ENCODE data around the gene PDE1A. TPM values are rescaled to one million over a fixed set of nuclear protein-coding genes. Genes with fewer than 3 reads are reported as not detected.

PDE1A gene
- total RNA-seq, 1 donor from 2014 or later = not detected

GRCh38 chr2:182365855-182366254 lies 61.0 kb downstream of the PDE1A start:
- Mint-ChIP-seq H3K4me3 (no peak overlapping the region), H3K27me3 (ENCODE audit: insufficient read depth) (no peaks in the 10 kb centered on the region), H3K9me3 (no peaks in the 10 kb centered on the region), H3K4me1 (ENCODE audit: low read depth) (no peaks in the 10 kb centered on the region), H3K36me3 (ENCODE audit: low read depth) (no peaks in the 10 kb centered on the region), H3K27ac (no peak overlapping the region)
- intact Hi-C loops (cut with micrococcal nuclease) = no loop called here
- no peak for DNase-seq (ENCODE audit: low spot score)

GRCh38 chr2:182361477-182361876 lies 65.4 kb downstream of the PDE1A start:
- no peak overlapping the region for H3K27ac Mint-ChIP-seq
- H3K36me3 Mint-ChIP-seq (ENCODE audit: low read depth) = no peaks in the 10 kb centered on the region
- intact Hi-C loops (cut with micrococcal nuclease) = no loop called here
- H3K4me1 Mint-ChIP-seq (ENCODE audit: low read depth) = no peaks in the 10 kb centered on the region
- no peak for DNase-seq (ENCODE audit: low spot score)
- H3K9me3 Mint-ChIP-seq = no peaks in the 10 kb centered on the region
- no peak overlapping the region for H3K4me3 Mint-ChIP-seq
- H3K27me3 Mint-ChIP-seq (ENCODE audit: insufficient read depth) = no peaks in the 10 kb centered on the region

DNA sequence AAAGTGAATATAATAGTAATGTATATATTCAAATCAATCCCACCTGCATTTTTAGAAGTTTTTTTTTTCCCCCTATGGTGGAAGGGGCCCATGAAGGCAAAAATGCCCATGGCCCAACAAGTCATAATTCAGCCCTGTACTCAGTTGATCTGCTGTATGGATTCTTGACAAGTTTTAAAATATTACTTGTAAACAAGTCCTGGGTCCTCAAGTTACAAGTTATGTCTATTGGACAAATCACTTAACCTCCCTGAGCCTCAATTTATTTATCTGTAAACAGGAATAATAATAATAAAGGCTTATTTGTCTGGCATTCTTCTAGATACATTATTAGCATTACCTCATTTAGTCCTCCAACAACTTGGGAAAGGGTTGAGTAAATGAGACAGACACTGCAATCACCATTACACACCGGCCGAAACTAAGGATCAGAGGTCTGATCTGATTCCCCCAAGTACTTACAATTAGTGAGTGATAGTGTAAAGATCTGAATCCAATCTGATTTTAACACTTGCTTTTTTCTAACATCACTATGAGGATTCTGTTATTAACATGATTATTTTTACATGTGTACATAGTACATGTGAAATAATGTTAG lies 66.1 kb downstream of the PDE1A start:
- Mint-ChIP-seq H3K27ac (no peak overlapping the region), H3K36me3 (ENCODE audit: low read depth) (no peaks in the 10 kb centered on the region), H3K4me1 (ENCODE audit: low read depth) (no peaks in the 10 kb centered on the region), H3K4me3 (no peak overlapping the region), H3K9me3 (no peaks in the 10 kb centered on the region), H3K27me3 (ENCODE audit: insufficient read depth) (no peaks in the 10 kb centered on the region)
- intact Hi-C loops (cut with micrococcal nuclease) = no loop called here
- no peak for DNase-seq (ENCODE audit: low spot score)

DNA sequence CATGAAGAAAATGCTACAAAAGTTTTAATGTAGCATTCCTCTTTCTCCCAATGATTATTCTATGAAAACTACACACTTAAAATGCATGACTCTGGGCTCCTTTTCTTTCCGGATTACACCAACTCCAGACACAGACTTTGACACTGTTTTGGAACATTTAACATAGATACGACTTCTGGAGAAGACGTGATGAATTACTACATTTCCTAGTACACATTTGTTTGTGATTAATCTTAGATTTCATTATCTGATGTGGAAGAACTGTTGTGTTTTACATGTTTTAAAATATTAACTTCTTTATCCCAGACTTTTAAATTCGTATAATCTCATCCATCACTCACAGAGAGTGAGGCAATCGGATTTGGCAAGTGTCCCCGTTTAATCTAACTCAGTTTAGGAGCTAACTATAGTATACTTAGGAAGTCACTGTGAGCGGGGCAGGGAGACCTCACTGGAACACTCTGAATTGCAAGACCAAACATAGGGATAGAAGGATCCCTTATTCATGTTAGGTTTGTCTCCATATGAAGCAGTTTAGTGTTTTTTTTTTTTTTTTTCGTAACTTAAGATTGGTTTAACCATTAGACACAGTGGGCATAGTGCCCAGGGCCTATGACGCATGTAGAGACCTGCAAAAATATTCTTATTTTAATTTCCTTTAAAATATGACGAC lies 66.7 kb downstream of the PDE1A start:
- no peak for DNase-seq (ENCODE audit: low spot score)
- Mint-ChIP-seq H3K27ac (no peak overlapping the region), H3K4me1 (ENCODE audit: low read depth) (no peaks in the 10 kb centered on the region), H3K4me3 (no peak overlapping the region), H3K36me3 (ENCODE audit: low read depth) (no peaks in the 10 kb centered on the region), H3K9me3 (no peaks in the 10 kb centered on the region), H3K27me3 (ENCODE audit: insufficient read depth) (no peaks in the 10 kb centered on the region)
- intact Hi-C loops (cut with micrococcal nuclease) = no loop called here

DNA sequence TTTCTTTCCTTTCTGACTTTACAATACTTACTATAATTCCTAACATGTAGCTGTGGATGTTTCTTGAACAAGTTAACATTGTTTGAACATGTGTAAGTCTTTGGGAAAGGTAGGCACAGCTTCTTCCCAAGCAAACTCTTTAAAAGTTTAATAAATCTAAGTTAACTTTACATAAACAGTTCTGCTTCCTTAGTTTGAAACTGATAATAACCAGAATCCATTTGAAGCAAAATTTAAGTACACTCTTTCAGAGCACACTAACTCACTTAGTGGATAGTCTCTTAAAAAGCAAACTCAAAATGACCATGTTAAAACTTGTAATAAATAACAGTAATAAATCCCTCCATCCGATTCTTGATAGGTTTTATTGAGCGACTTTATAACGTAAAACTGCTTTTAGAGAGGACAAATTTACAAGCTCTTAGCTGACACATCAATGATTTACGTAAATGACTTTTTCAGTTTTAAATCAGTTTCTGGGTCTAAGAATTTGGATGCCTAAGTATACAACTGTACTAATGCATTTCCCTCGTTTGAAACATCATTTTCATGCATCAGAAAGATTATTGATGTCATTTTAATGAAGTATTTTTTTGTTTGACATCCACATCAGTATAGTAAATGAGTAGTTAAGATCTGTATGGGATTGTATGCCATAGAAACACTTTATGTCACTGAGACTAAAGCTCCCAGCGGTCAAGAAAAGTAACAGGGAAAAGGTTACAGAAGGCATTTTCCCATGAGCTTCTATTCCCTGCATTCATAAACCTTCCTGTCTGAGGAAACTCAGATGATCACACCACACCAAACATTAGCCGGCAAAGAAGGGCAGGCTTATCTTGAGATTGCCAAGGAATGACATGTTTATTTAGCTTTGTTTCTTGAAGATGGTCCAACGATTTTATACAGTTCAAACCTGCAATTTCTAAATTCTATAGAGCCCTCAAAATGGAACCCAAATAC lies 67.5 kb downstream of the PDE1A start:
- no peak for DNase-seq (ENCODE audit: low spot score)
- Mint-ChIP-seq H3K36me3 (ENCODE audit: low read depth) (no peaks in the 10 kb centered on the region), H3K9me3 (no peaks in the 10 kb centered on the region), H3K4me1 (ENCODE audit: low read depth) (no peaks in the 10 kb centered on the region), H3K4me3 (no peak overlapping the region), H3K27ac (no peak overlapping the region), H3K27me3 (ENCODE audit: insufficient read depth) (no peaks in the 10 kb centered on the region)
- intact Hi-C loops (cut with micrococcal nuclease) = no loop called here

DNA sequence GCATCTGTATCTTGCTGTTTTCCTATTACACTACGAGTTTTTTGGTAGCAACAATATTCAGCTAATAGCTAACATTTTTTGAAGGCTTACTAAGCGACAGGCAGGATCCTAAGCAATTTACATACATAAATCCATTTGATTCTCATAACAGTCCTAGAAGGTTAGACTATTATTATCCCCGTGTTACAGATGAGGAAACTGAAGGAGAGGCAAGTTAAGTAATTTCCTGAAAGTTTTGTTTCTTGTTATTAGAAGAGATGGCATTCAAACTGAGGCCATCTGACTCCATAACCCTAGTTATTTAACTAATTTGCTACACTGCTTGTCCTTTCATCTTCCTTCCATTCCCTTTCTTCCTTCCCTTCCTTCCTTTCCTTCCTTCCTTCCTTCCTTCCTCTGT lies 68.2 kb downstream of the PDE1A start:
- no peak for DNase-seq (ENCODE audit: low spot score)
- Mint-ChIP-seq H3K36me3 (ENCODE audit: low read depth) (no peaks in the 10 kb centered on the region), H3K4me1 (ENCODE audit: low read depth) (no peaks in the 10 kb centered on the region), H3K27me3 (ENCODE audit: insufficient read depth) (no peaks in the 10 kb centered on the region), H3K27ac (no peak overlapping the region), H3K9me3 (no peaks in the 10 kb centered on the region), H3K4me3 (no peak overlapping the region)
- intact Hi-C loops (cut with micrococcal nuclease) = no loop called here

GRCh38 chr2:182355815-182356214 lies 71.0 kb downstream of the PDE1A start:
- Mint-ChIP-seq H3K36me3 (ENCODE audit: low read depth) (no peaks in the 10 kb centered on the region), H3K9me3 (no peaks in the 10 kb centered on the region), H3K27me3 (ENCODE audit: insufficient read depth) (no peaks in the 10 kb centered on the region), H3K4me3 (no peak overlapping the region), H3K27ac (no peak overlapping the region), H3K4me1 (ENCODE audit: low read depth) (no peaks in the 10 kb centered on the region)
- intact Hi-C loops (cut with micrococcal nuclease) = no loop called here
- no peak for DNase-seq (ENCODE audit: low spot score)

GRCh38 chr2:182351427-182351826 lies 75.4 kb downstream of the PDE1A start:
- intact Hi-C loops (cut with micrococcal nuclease) = no loop called here
- no peak overlapping the region for H3K4me3 Mint-ChIP-seq
- DNase-seq (ENCODE audit: low spot score) = no peak
- no peak overlapping the region for H3K27ac Mint-ChIP-seq
- H3K4me1 Mint-ChIP-seq (ENCODE audit: low read depth) = no peaks in the 10 kb centered on the region
- H3K36me3 Mint-ChIP-seq (ENCODE audit: low read depth) = no peaks in the 10 kb centered on the region
- H3K27me3 Mint-ChIP-seq (ENCODE audit: insufficient read depth) = no peaks in the 10 kb centered on the region
- H3K9me3 Mint-ChIP-seq = no peaks in the 10 kb centered on the region

- DNase-seq (ENCODE audit: low spot score) = no peak
- H3K4me3 Mint-ChIP-seq = no peak overlapping the region
- H3K27me3 Mint-ChIP-seq (ENCODE audit: insufficient read depth) = no peaks in the 10 kb centered on the region
- no peaks in the 10 kb centered on the region for H3K9me3 Mint-ChIP-seq
- no peak overlapping the region for H3K27ac Mint-ChIP-seq
- H3K36me3 Mint-ChIP-seq (ENCODE audit: low read depth) = no peaks in the 10 kb centered on the region
- intact Hi-C loops (cut with micrococcal nuclease) = no loop called here
- no peaks in the 10 kb centered on the region for H3K4me1 Mint-ChIP-seq (ENCODE audit: low read depth)
Observed at GRCh38 chr2:182349268-182349667, 77.6 kb downstream of the PDE1A start.

- no peaks in the 10 kb centered on the region for H3K36me3 Mint-ChIP-seq (ENCODE audit: low read depth)
Observed at GRCh38 chr2:182345384-182345783, 81.5 kb downstream of the PDE1A start.

DNA sequence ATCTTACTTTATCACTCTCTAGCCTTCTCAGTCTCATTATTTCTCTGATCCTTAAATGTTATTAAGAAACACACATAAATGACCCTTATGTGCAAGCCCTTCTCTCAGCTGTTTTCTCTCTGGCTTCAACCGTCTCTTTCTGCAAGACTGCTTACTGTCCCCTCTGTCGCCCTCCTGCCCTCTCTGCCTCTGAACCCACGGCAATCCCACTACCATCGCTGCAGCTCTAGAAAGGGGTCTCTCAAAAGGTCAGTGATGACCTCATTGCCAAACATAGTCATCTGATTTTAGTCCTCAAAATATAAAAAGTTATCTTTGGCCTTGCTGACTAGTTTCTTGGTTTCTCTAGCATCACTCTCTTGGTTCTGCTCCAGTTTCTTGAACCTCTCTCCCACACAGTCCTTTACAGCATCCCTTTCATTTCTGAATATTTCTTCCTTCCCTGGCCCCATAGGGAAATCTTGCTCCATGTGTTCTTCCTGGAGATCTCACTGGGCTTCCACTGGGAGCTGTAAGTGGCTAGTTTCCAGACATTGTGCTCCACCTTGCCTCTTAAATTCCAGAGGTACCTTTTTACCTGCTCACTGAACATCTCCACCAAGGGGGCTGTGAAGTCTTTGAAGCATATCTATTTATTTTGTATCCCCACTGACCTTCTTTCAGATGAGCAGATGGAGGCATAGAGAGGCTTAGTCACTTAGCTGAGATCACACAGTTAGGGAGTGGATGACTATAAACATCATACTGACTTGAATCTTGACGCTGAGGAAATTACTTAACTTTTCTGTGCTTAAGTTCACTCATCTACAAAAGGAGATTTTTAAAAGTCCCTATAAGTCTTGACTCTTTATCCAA lies 96.2 kb downstream of the PDE1A start:
- no peak for DNase-seq (ENCODE audit: low spot score)
- peaks cover 5% of the 10 kb centered on the region for H3K9me3 Mint-ChIP-seq
- no peaks in the 10 kb centered on the region for H3K36me3 Mint-ChIP-seq (ENCODE audit: low read depth)
- no peak overlapping the region for H3K27ac Mint-ChIP-seq
- no peak overlapping the region for H3K4me3 Mint-ChIP-seq
- intact Hi-C loops (cut with micrococcal nuclease) = no loop called here
- no peaks in the 10 kb centered on the region for H3K4me1 Mint-ChIP-seq (ENCODE audit: low read depth)
- no peaks in the 10 kb centered on the region for H3K27me3 Mint-ChIP-seq (ENCODE audit: insufficient read depth)

More at GRCh38 chr2:182345384-182345783, 81.5 kb downstream of the PDE1A start:
- Mint-ChIP-seq H3K4me1 (ENCODE audit: low read depth) (no peaks in the 10 kb centered on the region), H3K4me3 (no peak overlapping the region), H3K27ac (no peak overlapping the region), H3K27me3 (ENCODE audit: insufficient read depth) (no peaks in the 10 kb centered on the region), H3K9me3 (no peaks in the 10 kb centered on the region)
- intact Hi-C loops (cut with micrococcal nuclease) = no loop called here
- DNase-seq (ENCODE audit: low spot score) = no peak

GRCh38 chr2:182324665-182325064 lies 102.2 kb downstream of the PDE1A start:
- Mint-ChIP-seq H3K27me3 (ENCODE audit: insufficient read depth) (no peaks in the 10 kb centered on the region), H3K9me3 (no peaks in the 10 kb centered on the region)

More at GRCh38 chr2:182324665-182325064, 102.2 kb downstream of the PDE1A start:
- no peak for DNase-seq (ENCODE audit: low spot score)
- no peak overlapping the region for H3K27ac Mint-ChIP-seq
- H3K4me3 Mint-ChIP-seq = no peak overlapping the region
- intact Hi-C loops (cut with micrococcal nuclease) = no loop called here
- no peaks in the 10 kb centered on the region for H3K4me1 Mint-ChIP-seq (ENCODE audit: low read depth)
- H3K36me3 Mint-ChIP-seq (ENCODE audit: low read depth) = no peaks in the 10 kb centered on the region

All from activated T-helper 1 cell treated with anti-CD3 and anti-CD28 coated beads, Interleukin-12 subunit alpha, Interleukin-12 subunit beta, Interleukin-2, Interleukin-4 antibody, amounts not matched to agents 30 ng/mL and 10 ng/mL and 1 ng/mL, durations not matched to agents 14 hours and 24 hours and 36 hours (primary cell).